ENCODE data around the gene MGAT3. TPM values are rescaled to one million over a fixed set of nuclear protein-coding genes. Genes with fewer than 3 reads are reported as not detected.

MGAT3 gene
- total and polyA plus RNA-seq, 2 of the 13 experiments (the other 11 are each of a cell fraction or from before 2014, with no cell fraction given) = 0.11 to 0.15 TPM

- TF ChIP-seq ZNF383 (CRISPR knock-in tag; IDR thresholded peaks at IDR 0.05; ENCODE audit: borderline replicate concordance) (peak; percentile 47; the same call in 1 of the 2 replicates), ZNF574 (CRISPR knock-in tag; IDR thresholded peaks at IDR 0.05) (peak; percentile 82), ZNF768 (CRISPR knock-in tag; IDR thresholded peaks at IDR 0.05) (peak; percentile 81; the same call in 1 of the 2 replicates), ZNF12 (CRISPR knock-in tag; IDR thresholded peaks at IDR 0.05) (peak; percentile 18; the same call in 1 of the 2 replicates), BRCA1 (CRISPR knock-in tag; IDR thresholded peaks at IDR 0.05) (peak; percentile 90), ZNF512B (CRISPR knock-in tag; IDR thresholded peaks at IDR 0.05; ENCODE audit: borderline replicate concordance) (no peak), CAMTA2 (CRISPR knock-in tag; IDR thresholded peaks at IDR 0.05; ENCODE audit: borderline replicate concordance) (no peak), ZNF788 (CRISPR knock-in tag; IDR thresholded peaks at IDR 0.05; ENCODE audit: borderline replicate concordance) (peak; percentile 89; the same call in 1 of the 2 replicates), FLYWCH1 (CRISPR knock-in tag; IDR thresholded peaks at IDR 0.05) (0 out of 2 replicates have a peak, but pooled peaks have one; percentile 18), GATAD2A (CRISPR knock-in tag; IDR thresholded peaks at IDR 0.05) (peak; percentile 53), FOSL2 (CRISPR knock-in tag; IDR thresholded peaks at IDR 0.05) (no peak), KAT8 (CRISPR knock-in tag; IDR thresholded peaks at IDR 0.05) (peak; percentile 77), ZNF597 (CRISPR knock-in tag; IDR thresholded peaks at IDR 0.05) (no peak), HES4 (CRISPR knock-in tag; IDR thresholded peaks at IDR 0.05; ENCODE audit: borderline replicate concordance) (peak; percentile 92), MLX (CRISPR knock-in tag; IDR thresholded peaks at IDR 0.05) (peak; percentile 43; the same call in 1 of the 2 replicates), MAFF (IDR thresholded peaks at IDR 0.05; ENCODE audit: low read depth, low read length) (no peak), NFE2L2 (IDR thresholded peaks at IDR 0.05; ENCODE audit: low read length) (no peak), ZBTB8A (CRISPR knock-in tag; IDR thresholded peaks at IDR 0.05; ENCODE audit: borderline replicate concordance, low read depth) (peak; percentile 28; the same call in 1 of the 2 replicates), PATZ1 (CRISPR knock-in tag; IDR thresholded peaks at IDR 0.05) (peak; percentile 14; the same call in 1 of the 2 replicates), MAFK (conservative IDR thresholded peaks at IDR 0.05 in 1 of 2, IDR thresholded peaks at IDR 0.05 in 1 of 2; ENCODE audit: low read length in 2 of 2) (no peak)
These were observed 63.7 kb downstream of the MGAT3 start, which contains the start of gene ATF4 (continued) for GRCh38 chr22:39520226-39521105.
